ENCODE measurements around the gene VPS37B.

VPS37B gene

DNA sequence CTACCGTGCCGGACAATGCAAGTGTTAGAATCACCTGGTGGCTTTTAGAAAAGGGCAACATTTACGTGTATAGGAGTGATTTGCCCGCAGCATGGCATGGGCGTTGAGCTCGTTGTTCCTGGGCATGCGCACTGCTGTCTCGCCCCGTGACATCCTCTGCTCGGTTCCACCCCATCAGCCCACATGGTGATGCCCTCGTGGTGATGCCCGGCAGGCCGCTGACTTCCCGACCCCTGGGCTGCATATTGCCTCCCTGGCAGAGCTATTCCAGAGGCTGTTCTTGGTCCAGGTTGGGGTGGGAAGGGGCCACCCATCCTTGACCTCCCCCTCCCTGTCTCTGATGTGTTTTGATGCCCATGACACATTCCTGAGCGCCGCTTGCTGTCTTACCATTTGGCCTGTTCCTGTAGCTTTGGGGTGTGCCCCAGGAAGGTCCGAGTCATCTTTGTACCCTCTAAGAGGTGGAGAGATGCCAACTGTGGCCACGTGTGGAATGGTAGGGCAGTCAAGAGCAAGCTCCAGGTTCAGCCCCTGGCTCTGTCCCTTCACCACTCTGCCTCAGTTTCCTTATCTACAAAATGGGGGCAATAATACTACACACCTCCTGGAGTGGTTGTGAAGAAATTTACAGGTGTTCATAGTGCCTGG lies 55.9 kb downstream of the VPS37B start:
- peak overlapping the region; percentile 22 for H3K27ac Mint-ChIP-seq
- no peaks in the 10 kb centered on the region for H3K27me3 Mint-ChIP-seq
- no peaks in the 10 kb centered on the region for H3K9me3 Mint-ChIP-seq (ENCODE audit: low read depth)
- H3K36me3 Mint-ChIP-seq, result no peaks in the 10 kb centered on the region
- peaks cover 40% of the 10 kb centered on the region for H3K4me1 Mint-ChIP-seq (ENCODE audit: low read depth)
- H3K4me3 Mint-ChIP-seq, result no peak overlapping the region

DNA sequence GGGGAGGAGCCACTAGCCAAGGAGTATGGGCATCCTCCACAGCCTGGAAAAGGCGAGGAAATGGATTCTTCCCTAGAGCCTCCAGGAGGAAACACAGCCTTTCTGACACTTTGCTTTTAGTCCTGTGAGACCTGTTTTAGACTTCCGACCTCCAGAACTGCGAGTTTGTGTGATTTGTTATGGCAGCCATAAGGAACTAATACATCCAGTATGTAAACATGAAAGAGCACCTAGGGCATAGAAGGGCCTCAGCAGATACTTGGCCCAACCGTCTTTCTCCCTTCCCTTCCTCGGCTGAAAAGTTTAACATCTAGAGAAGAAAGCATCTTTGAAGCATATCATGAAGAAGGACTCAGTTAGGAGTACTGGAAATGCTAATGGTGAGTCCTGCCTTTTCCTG lies 57.1 kb downstream of the VPS37B start:
- Mint-ChIP-seq H3K36me3 (no peaks in the 10 kb centered on the region), H3K4me1 (ENCODE audit: low read depth) (peaks cover 48% of the 10 kb centered on the region), H3K27me3 (no peaks in the 10 kb centered on the region), H3K27ac (peak overlapping the region; percentile 48), H3K4me3 (no peak overlapping the region), H3K9me3 (ENCODE audit: low read depth) (no peaks in the 10 kb centered on the region)

GRCh38 chr12:122837306-122838265 lies 58.3 kb downstream of the VPS37B start:
- Mint-ChIP-seq H3K36me3 (no peaks in the 10 kb centered on the region), H3K4me3 (peak overlapping the region; percentile 95), H3K27me3 (no peaks in the 10 kb centered on the region), H3K4me1 (ENCODE audit: low read depth) (peaks cover 47% of the 10 kb centered on the region), H3K27ac (peak overlapping the region; percentile 68), H3K9me3 (ENCODE audit: low read depth) (no peaks in the 10 kb centered on the region)

DNA sequence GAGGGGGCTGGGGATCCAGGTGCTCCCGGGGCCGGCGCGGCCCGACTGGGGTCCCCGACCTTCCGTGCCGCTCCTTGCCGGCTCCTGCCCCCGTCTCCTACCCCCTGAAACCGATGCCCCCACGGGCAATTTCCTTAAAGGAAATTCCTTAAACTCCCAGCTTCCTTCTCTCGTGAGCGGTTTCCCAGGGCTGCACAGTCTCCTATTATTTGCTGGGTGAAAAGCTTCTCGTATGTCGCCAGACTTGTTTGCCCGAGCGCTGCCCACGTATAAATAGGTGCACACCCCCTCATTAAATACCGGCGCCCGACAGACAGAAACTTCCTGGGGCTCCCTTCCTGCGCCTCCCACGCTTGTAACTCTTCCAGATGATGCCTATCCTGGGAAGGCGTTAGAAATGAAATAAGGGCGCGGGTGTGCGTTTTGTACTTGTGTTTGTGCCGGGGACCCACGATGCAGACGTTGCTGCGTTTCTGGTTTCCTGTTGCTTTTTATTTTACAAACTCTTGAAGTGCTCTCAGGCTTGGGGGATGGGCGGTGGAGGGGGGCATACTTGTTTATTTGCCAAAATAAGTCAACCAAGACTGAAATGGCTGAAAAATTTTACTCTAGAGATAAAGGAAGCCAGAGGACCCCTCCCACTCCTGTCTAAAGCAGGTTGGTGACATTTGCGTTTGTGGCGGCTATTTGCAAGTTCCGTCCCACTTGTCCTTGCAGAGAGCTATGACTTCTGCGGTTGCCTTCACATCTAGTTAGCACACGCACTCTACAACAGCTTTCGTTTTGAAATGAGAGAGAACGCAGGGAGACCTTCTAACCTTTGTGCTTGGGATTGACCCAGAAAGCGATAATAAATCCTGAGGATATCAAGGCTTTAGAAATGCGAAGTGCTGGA lies 59.6 kb downstream of the VPS37B start:
- Mint-ChIP-seq H3K36me3 (no peaks in the 10 kb centered on the region), H3K4me3 (peak overlapping the region; percentile 95), H3K27me3 (no peaks in the 10 kb centered on the region), H3K9me3 (ENCODE audit: low read depth) (no peaks in the 10 kb centered on the region), H3K27ac (peak overlapping the region; percentile 92), H3K4me1 (ENCODE audit: low read depth) (peaks cover 46% of the 10 kb centered on the region)

- no peak overlapping the region for H3K4me3 Mint-ChIP-seq
- peaks cover 43% of the 10 kb centered on the region for H3K4me1 Mint-ChIP-seq (ENCODE audit: low read depth)
- H3K9me3 Mint-ChIP-seq (ENCODE audit: low read depth), result no peaks in the 10 kb centered on the region
- H3K36me3 Mint-ChIP-seq, result no peaks in the 10 kb centered on the region
- no peak overlapping the region for H3K27ac Mint-ChIP-seq
- H3K27me3 Mint-ChIP-seq, result no peaks in the 10 kb centered on the region
These were observed 60.2 kb downstream of the VPS37B start for GRCh38 chr12:122835750-122836026.

- H3K27me3 Mint-ChIP-seq, result no peaks in the 10 kb centered on the region
- H3K9me3 Mint-ChIP-seq (ENCODE audit: low read depth), result no peaks in the 10 kb centered on the region
- H3K4me1 Mint-ChIP-seq (ENCODE audit: low read depth), result peaks cover 38% of the 10 kb centered on the region
- H3K36me3 Mint-ChIP-seq, result no peaks in the 10 kb centered on the region
- peak within 1 kb of the TSS; percentile 94 for H3K27ac Mint-ChIP-seq
- peak within 1 kb of the TSS; percentile 95 for H3K4me3 Mint-ChIP-seq
These were observed 60.8 kb downstream of the VPS37B start, which contains the start of gene HIP1R for GRCh38 chr12:122834921-122835749. HIP1R (plus strand) TSS chr12:122835457; CDS start chr12:122835551, 94 bp downstream.

DNA sequence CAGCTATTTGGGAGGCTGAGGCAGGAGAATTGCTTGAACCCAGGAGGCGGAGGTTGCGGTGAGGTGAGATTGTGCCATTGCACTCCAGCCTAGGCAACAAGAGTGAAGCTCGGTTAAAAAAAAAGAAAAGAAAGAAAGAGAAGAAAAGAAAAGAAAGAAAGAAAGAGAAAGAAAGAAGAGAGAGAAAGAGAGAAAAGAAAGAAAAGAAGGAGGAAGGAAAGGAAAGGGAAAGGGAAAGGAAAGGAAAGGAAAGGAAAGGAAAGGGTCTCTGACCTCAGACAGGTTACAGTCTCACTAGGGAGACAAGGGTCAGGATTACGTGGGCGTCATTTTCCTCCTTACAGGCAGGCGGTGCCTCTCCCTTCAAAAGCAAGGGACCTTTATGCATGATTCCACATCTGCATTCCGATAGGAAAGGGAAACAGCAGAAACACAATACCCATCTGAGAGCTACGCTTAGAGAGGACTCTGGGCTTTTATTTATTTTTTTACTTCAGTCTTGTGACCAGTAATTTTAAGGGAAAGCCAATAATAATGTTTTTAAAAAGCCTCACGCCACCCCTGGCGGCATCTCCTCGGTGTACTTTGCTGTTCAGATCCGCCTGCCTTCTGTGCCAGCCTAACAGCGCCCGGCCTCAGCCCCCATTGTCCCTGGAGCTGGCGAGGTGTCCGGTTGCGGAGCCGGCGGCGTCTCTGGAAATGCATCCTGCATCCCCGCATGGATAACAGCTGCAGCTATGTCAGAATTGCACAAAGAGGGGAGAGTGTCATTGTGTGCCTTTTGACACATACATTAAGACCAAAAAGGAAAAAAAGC lies 61.6 kb downstream of the VPS37B start:
- Mint-ChIP-seq H3K9me3 (ENCODE audit: low read depth) (no peaks in the 10 kb centered on the region), H3K4me1 (ENCODE audit: low read depth) (peaks cover 35% of the 10 kb centered on the region), H3K36me3 (no peaks in the 10 kb centered on the region), H3K27ac (peak overlapping the region; percentile 94), H3K4me3 (peak overlapping the region; percentile 94), H3K27me3 (no peaks in the 10 kb centered on the region)

GRCh38 chr12:122830517-122831214 lies 65.3 kb downstream of the VPS37B start:
- Mint-ChIP-seq H3K4me3 (no peak overlapping the region), H3K36me3 (no peaks in the 10 kb centered on the region), H3K27ac (no peak overlapping the region), H3K27me3 (no peaks in the 10 kb centered on the region), H3K4me1 (ENCODE audit: low read depth) (peaks cover 13% of the 10 kb centered on the region), H3K9me3 (ENCODE audit: low read depth) (no peaks in the 10 kb centered on the region)

GRCh38 chr12:122827258-122827657 lies 68.7 kb downstream of the VPS37B start:
- no peaks in the 10 kb centered on the region for H3K27me3 Mint-ChIP-seq
- no peaks in the 10 kb centered on the region for H3K9me3 Mint-ChIP-seq (ENCODE audit: low read depth)
- H3K27ac Mint-ChIP-seq, result no peak overlapping the region
- peaks cover 4% of the 10 kb centered on the region for H3K4me1 Mint-ChIP-seq (ENCODE audit: low read depth)
- H3K4me3 Mint-ChIP-seq, result no peak overlapping the region
- no peaks in the 10 kb centered on the region for H3K36me3 Mint-ChIP-seq

GRCh38 chr12:122825773-122826724 lies 69.9 kb downstream of the VPS37B start:
- Mint-ChIP-seq H3K27me3 (no peaks in the 10 kb centered on the region), H3K4me3 (peak overlapping the region; percentile 63), H3K9me3 (ENCODE audit: low read depth) (no peaks in the 10 kb centered on the region), H3K27ac (no peak overlapping the region), H3K4me1 (ENCODE audit: low read depth) (peaks cover 4% of the 10 kb centered on the region), H3K36me3 (no peaks in the 10 kb centered on the region)

DNA sequence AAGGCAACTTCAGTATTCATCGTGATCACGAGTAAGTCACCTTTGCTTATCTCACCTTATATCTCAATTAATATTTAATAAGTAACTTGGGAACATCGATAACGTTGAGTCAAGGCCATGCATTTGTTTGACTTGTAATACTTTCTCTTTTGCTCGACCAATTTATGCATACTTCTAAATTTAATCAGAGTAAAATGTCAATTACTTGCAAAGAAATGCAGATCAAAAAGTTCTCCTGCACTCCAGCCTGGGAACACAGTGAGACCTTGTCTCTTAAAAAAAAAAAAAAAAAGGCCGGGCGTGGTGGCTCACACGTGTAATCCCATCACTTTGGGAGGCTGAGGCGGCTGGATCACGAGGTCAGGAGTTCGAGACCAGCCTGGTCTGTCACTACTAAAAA lies 72.5 kb downstream of the VPS37B start:
- peaks cover 4% of the 10 kb centered on the region for H3K4me1 Mint-ChIP-seq (ENCODE audit: low read depth)
- H3K27ac Mint-ChIP-seq, result no peak overlapping the region
- H3K4me3 Mint-ChIP-seq, result no peak overlapping the region
- no peaks in the 10 kb centered on the region for H3K9me3 Mint-ChIP-seq (ENCODE audit: low read depth)
- H3K36me3 Mint-ChIP-seq, result no peaks in the 10 kb centered on the region
- H3K27me3 Mint-ChIP-seq, result no peaks in the 10 kb centered on the region

DNA sequence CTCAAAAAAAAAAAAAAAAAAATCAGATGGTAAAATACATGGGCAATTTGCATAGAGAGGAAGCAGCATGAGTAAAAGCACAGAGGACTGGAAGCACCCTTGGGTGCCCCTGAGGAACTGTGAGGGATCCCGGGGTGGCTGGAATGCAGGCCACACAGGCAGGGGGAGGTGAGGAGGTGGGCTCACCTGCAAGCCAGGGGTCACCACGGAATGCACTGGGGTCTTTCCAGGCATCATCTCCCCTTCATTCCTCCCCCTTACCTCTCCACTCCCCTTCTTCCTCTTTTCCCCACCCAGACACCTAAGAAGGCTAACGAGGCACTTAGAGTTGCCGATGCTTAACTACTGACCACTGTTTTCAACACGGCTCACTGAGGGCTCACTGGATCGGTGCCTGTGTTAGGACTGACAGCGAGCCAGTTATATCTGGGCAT lies 75.1 kb downstream of the VPS37B start:
- no peaks in the 10 kb centered on the region for H3K27me3 Mint-ChIP-seq
- no peaks in the 10 kb centered on the region for H3K4me1 Mint-ChIP-seq (ENCODE audit: low read depth)
- no peak overlapping the region for H3K27ac Mint-ChIP-seq
- H3K36me3 Mint-ChIP-seq, result peaks cover 2% of the 10 kb centered on the region
- H3K9me3 Mint-ChIP-seq (ENCODE audit: low read depth), result no peaks in the 10 kb centered on the region
- no peak overlapping the region for H3K4me3 Mint-ChIP-seq
